HG03103 (cell line): ENCODE data around the gene ACSS2.

ENCODE experiments used
- ATAC-seq: cut with Tn5 transposase; IDR thresholded peaks from one replicate; pipeline ENCODE4 v1.9.1; 2021; ENCODE audit warnings: low read depth; ENCODE audit not compliant: unreplicated experiment

The ACSS2 gene

DNA sequence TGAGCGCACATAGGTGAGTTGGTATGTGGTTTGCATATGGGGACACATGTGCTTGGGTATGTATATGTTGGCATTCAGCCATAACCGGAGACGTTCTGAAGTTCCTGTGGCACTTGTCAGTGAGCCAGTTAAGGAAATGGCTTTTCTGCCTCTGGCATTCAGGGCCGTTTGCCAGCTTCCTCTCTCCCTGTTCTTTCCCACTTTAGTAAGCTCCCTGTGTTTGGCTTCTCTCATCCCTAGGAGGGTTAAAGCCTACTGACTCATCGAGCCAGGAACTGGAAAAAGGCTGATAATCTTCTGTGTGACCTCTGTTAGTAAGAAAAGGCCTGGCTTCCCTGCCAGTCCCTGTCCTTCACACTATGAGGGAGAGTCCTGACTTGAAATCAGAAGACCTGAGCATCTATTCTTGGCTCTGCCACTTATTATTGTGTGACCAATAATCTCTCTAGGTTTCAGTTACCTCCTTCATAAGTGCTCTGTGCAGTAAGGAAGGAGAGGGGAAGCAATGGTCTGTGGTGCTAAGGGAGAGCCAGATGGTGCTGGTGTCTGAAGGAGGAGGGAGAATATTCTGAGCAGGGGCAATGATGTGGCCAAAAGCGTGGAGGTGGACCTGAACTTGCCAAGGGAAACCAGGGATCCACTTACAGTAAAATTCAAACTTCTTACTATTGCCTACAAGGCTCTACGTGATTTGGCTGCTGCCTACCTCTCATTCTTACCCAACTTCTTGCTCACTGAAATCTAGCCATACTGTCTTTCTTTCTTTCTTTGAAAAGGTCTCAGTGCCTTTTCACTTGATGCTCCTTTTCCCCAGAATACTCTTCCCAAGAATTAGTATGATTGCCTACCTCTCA, 31.4 kb downstream of the ACSS2 start:
- no peak for ATAC-seq

DNA sequence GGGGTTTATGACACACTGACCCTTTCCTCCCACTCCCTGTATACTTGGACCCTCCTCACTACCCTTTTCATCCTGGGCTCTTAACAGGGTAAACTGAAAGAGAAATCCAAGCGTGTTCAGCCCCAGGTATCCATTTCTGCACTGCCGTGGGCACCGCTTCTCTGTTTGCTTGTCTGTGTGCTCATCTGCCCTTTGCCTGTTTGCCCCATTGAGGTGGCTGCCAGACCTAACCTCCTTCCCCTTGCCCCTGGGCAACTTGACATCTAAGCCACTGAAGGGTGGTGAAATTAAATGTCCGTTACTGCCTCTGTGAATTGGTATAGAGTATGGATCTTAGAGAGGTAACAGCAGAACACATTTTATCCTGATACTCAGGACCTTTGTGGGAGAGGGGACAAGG, 38.7 kb downstream of the ACSS2 start:
- no peak for ATAC-seq

DNA sequence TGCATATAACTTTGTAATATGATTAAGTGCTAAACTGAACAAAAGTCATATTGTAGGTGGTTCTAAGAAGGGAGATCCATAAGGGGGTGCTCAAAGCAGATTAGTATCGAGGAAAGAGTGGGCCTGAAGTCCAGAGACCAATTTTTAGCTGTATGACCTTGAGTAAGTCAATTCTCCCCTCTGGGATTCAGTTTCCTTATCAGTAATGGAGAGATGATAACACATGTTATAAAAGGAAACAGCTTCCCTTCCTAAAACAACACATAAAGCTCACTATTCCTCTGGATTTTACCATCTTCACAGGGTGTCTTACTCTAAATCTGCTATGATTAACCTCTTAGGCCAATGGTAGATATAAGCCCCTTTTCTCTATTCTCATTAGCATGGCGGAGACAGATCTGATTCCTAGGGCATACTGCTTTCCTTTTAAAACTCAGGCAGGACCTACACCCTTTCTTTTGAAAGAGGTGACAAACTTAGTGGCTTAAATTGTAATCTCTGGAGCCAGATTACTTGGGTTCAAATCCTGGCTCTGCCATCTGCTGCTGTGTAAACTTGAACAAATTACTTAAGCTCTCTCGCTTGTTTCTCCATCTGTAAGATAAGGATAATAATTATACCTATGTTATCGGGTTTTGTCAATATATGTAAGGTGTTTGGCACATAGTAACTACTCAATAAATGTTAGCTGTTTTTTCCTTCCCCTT, 39.5 kb downstream of the ACSS2 start:
- ATAC-seq, result no peak

DNA sequence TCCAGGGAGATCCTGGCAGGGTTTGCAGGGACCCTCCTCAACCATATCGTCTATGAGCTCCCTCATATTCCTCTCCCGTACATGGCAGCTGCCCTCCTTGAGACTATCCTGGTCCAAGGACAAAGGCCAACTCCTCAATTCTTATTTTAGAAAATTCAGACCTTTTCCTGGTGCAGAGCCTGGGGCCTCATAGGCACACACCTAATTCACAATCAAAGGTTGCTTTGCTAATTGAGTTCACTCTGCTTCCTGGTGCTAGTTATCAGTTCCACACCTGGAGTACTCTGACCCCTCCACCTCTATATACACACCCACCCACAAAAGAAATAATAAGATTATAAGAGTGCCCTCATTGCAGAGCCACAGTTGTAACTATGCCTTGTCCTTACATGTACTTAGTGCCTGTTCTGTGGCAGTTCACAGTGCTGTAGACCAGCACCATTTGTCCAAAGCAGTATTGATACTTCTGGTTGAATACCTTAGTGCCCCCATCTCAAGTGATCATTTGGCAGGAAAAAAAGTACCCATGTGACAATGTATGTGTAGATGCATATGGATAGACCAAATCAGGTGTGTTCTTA, 40.5 kb downstream of the ACSS2 start:
- no peak for ATAC-seq

DNA sequence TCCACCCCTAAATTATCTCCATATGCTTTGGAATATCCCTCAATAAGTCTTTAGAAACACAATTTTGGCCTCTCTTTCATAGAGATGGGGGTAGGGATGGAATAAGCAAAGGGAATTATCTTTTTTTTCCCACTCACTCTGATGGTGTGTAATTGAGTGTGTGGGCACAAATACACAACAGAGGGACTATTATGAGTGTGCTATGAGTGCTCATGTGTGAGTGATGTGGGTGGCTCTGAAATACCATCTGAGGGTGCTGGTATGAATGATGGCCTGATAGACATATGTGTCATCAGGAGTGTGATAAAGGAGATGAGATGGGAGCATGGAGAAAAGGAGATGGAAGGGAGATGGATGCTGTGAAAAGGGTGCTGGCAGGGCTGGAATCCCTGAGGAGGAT, 43.6 kb downstream of the ACSS2 start:
- no peak for ATAC-seq

DNA sequence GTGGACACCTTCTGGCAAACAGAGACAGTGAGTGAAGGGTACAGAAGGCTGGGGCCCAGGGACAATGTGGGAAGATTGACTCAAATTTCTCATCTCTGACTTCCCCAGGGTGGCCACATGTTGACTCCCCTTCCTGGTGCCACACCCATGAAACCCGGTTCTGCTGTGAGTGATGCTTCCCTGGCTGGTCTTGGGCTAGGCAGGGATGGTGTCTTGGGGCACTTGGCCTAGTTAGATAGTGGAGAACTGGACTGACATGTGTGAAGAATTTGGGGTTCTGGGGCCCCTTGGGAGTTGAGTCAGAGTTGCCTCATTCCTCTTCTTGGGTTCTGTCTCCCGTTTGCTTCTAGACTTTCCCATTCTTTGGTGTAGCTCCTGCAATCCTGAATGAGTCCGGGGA, 45.0 kb downstream of the ACSS2 start:
- ATAC-seq, result no peak

DNA sequence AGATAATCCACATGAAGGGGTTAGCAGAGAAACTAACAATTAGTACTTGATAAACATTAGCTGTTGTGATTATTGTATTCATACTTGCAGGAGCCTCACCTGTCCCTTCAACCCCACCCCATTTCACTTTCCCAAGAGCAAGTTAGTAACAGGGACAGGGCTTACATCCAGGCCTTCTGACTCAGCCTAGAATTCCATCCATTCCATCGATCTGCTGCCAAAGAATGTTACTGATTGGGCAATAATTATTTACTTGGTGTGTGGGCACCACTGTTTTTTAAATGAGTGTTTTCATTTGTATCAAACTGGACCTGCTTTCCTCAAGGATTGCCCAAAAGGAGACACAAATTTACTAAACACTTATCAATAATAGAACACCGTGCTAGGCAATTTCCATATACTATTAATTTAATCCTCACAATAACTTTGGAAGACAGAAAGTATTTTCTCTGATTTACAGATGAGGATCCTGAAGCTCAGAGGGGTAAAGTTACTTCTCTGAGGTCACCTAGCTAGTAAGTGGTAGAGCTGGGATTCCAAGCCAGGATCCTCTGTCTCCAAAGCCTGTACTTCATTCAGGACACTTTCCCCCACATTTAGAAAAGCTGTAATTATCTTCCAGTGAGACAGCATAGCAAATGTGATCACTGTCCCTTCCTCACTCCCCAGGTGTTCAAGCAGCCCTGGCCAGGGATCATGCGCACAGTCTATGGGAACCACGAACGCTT, 46.4 kb downstream of the ACSS2 start:
- no peak for ATAC-seq

DNA sequence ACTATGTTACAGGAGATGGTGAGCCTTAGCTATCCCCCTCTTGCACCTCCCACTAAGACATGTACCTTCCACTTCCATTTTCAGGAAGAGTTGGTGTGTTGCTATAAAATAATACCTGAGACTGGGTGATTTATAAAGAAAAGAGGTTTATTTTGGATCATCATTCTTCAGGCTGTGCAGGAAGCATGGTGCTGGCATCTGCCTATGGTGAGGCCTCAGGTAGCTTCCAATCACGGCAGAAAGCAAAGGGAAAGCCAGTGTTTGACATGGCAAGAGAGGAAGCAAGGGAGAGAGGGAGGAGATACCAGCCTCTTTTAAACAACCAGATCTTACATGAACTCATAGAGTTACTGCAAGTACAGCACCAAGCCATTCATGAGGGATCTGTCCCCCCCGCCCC, 47.0 kb downstream of the ACSS2 start:
- ATAC-seq, result no peak

DNA sequence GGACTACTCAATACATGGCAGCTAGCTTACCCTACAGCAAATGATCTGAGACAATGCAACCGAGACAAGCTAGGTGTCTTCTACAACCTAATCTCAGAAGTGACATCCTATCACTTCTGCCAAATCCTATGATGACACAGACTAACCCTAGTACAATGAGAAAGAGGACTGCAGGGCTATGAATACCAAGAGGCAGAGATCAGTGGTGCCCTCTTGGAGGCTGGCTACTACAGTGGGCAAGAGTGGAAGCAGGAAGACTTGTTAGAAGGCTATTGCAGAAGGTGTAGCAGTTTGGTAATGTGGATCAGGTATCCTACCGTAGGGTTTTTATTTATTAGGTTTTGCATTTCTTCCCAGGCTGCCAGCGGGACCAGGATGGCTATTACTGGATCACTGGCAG, 48.9 kb downstream of the ACSS2 start:
- ATAC-seq, result no peak

DNA sequence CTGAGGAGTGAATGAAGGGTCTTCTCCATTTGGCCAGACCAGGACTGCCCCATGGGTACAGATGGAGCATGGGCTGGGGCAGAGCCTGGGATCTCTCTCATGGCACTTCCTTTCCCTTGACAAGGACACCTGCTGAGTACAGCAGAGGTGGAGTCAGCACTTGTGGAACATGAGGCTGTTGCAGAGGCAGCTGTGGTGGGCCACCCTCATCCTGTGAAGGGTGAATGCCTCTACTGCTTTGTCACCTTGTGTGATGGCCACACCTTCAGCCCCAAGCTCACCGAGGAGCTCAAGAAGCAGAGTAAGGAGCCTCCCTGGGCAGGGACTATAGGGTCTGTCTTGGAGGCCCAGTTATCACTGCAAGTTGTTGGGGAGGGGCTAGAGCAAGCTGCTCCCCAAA, 49.6 kb downstream of the ACSS2 start:
- ATAC-seq, result no peak

DNA sequence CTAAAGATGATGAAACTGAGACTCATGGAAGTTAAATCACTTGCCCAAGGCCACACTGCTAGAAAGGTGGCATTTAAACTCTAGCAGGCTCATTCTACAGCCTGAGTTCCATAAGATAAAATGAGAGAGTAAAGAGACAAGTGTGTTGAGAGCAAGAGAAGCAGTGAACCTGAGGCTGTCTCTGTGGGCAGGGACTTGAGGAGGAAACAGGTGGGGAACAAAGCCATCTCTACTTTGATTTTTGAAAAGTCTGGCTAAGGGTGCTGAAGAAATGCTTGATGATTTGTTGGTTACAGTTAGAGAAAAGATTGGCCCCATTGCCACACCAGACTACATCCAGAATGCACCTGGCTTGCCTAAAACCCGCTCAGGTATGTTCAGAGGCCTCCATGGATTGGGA, 50.2 kb downstream of the ACSS2 start:
- no peak for ATAC-seq

DNA sequence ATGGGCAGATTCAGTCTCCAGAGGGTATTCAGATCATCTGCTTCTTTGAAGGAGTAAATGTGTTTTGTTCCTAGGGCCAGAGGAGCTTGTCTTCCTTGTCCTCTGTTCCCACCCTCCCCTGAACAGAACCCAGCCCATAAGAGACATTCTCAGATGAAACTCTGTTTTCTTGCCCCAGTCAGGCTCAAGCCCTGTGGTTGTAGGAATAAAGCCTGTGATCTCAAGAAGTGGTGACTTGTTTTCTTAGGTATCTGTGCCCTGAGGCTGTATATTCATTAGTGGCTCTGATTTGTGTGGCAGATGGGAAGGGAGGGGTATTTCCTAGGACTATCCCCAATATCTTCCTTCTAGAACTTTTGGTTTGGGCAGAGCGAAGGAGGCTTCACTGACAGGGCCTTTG, 51.3 kb downstream of the ACSS2 start:
- no peak for ATAC-seq

DNA sequence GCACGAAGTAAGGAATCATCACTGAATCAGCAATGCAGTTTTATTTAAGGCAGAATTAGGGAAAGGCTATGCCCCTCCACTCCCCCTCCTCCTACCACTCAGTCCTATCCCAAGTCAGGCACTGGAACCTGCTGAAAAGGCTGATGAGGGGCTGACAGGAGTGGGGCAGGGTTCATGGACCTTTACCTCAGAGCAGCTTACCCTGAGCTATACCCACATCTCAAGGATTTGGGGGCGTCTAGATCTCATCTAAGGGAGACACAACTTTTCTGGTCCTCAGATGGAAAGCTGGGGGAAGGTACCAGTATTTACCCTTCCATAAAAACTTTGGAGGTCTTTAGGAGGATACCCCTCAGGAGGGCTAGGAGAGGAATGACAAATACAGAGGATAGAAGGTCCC, 52.0 kb downstream of the ACSS2 start:
- no peak for ATAC-seq

DNA sequence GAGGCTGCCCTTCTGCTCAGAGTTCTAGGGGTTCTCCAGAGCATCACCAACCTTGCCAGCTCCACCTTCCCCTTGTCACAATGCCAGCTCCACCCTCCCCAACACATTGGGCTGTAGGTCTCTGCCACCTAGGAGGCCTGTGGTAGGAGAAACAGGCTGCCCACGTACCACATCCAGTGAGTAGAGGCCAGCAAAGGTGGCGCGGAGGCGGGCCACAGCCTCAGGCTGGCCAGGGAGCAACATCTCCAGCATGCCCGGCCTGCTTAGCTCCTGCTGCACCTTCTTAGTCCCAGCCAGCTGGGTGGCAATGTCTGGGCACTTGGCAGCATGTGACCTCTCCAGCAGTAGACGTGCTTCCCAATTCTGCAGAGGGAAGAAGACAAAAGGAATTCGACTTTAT, 55.4 kb downstream of the ACSS2 start:
- ATAC-seq, result no peak

DNA sequence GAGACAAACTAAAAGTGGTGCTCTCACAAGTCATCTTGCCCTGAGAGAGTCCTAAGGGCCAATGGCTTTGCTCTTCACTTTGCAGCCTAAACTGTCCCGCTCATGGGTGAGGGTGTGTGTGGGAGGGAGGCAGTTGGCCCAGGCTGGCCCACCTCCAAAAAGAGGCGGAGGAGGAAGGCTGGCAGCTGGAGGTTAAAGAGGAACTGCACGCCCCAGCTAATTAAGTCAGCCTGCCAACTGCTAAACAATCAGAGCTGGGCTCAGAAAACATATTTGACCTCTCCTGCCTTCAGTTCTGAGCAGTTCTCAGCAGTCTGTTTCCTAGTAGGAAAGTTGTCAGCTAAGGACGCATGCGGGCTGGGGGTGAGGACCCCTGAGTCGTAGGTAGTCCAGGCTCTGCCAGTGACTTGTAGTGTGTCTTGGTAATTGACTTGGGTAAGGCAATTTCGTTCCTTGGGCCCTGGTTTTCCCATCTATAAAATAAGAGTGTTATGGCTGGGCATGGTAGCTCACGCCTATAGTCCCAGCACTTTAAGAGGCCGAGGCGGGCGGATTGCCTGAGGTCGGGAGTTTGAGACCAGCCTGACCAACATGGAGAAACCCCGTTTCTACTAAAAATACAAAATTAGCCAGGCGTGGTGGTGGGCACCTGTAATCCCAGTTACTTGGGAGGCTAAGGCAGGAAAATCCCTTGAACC, 62.2 kb downstream of the ACSS2 start:
- no peak for ATAC-seq

DNA sequence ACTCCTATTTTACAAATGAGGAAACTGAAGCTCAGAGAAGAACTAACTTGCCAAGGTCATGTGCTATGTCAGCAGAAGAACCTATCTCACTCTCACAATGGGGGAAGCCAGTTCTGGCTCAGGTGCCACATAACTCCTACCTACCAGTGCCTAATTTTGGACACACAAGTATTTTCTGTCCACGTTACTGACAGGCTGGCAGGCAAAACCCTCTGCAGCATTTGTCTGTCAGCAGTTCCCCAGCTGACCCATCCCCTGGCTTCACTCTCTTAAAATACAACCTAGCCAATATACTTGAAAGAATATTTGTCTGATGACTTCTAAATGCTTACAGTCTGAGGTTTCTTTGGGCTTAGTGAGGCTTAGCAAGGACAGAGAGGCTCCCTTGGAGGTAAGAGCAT, 63.7 kb downstream of the ACSS2 start:
- no peak for ATAC-seq

DNA sequence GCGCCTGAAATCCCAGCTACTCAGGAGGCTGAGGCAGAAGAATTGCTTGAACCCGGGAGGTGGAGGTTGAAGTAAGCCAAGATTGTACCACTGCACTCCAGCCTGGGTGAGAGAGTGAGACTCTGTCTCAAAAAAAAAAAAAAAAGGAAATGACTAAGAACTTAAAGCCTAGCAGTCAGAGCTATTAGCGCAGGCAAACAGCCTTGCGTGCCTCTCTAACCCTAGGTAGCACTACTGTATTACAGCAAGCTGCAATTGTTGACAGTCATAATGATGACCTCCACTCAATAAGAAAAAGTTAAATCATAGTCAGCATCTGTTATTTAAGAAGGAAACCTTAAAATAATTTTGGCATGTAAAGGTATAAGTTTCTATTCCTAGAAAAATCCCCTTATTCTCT, 64.8 kb downstream of the ACSS2 start:
- no peak for ATAC-seq

DNA sequence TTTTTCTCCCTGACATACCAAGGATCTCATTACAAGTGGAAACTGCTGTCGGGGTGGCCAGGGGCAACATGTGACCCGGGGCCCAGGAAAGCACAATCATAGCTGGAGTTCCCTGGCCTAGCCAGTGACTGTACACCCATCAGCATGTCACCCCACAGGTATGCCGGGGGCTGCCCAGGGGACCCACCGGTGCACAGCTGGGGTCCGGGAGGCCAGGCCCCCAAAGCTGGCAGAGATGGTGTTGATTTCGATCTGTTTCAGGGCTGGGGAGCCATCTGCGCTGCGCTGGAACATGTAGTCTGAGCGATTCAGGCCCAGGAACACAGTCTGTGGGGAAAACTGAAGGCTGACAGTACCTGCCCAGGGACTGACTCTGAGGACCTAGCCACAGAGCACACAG, 65.9 kb downstream of the ACSS2 start:
- no peak for ATAC-seq

DNA sequence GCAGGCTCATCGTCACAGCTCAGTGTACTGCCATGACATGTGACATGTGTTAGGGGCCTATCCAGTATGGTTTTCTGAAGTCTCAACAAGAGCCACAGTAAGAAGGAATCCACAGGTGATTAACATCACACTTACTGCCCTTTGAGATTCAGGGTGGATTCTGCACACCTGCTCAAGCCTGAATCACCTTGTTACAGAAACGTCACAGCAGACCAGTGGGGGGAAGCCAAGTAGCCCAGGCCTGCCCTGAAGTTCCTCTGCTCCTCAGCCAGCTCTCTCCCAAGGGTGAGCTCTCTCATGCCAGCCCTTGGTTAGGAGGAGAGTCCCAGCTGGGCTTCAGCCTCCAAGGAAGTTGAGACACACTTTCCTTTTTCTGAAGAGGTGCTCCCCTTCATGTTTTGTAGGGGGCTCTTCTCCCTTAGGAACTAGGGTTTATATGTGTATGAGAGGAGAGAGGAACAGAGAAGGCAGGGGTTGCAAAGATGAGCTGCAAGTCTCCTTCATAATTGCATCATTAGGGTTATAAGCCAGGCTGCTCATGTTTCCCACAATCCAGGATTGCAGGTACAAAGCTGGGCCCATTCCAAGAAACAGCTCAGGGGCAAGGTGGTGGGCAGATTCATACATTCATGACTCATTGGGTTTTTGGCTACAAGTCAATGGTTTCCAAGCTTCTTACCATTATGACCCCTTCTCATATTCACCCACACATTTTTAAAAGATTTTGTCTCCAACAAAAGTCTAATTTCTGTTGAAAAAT, 67.6 kb downstream of the ACSS2 start:
- no peak for ATAC-seq
